ENCODE data around the gene C9orf50. TPM values are rescaled to one million over a fixed set of nuclear protein-coding genes. Genes with fewer than 3 reads are reported as not detected.
"Not testable (repeated sequence)": the region's sequence is repeated elsewhere in the genome, so short reads cannot be mapped to it uniquely, and the experiment has no call there.

The C9orf50 gene
- not detected for total RNA-seq

GRCh38 chr9:129620669-129621295 is at the start of gene C9orf50:
C9orf50 (minus strand) TSS chr9:129621101; CDS start chr9:129620574, 527 bp downstream.
- Mint-ChIP-seq H3K27me3 (ENCODE audit: low read depth) (peaks cover 27% of the 10 kb centered on the region), H3K27ac (no peak within 1 kb of the TSS), H3K9me3 (ENCODE audit: insufficient read depth) (no peaks in the 10 kb centered on the region), H3K36me3 (ENCODE audit: low read depth) (no peaks in the 10 kb centered on the region), H3K4me1 (ENCODE audit: low read depth) (peaks cover 18% of the 10 kb centered on the region), H3K4me3 (no peak within 1 kb of the TSS)
- POLR2A ChIA-PET = interaction anchor here (1.1 to 1.4 kb wide), 2 partner anchors 443 to 489 kb away, joined by 4 to 5 read pairs; partner anchors contain the start of gene IER5L
- CTCF ChIA-PET = interaction anchor here (0.9 to 9.5 kb wide), 5 partner anchors 7 to 490 kb away, joined by 3 to 176 read pairs (median 10); no protein-coding TSS in a partner anchor
- DNase-seq (no peak), ATAC-seq (no peak)

DNA sequence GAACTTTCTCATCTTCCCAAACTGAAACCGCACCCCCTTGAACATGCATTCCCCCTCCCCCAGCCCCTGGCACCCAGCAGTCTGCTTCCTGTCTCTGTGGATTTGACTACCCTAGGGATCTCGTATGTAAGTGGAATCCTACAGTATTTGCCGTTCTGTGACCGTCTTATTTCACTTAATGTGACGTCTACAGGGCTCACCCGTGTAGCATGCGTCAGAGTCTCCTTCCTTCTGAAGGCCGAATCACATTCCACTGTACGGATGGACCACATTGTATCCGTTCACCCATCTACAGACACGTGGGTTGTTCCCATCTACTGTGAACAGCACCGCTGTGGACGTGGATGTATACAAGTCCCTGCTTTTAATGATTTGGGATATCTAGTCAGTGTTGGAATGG is 49.0 kb upstream of the C9orf50 start:
- no peaks in the 10 kb centered on the region for H3K36me3 Mint-ChIP-seq (ENCODE audit: low read depth)

GRCh38 chr9:129669141-129669718 is 48.3 kb upstream of the C9orf50 start:
- Mint-ChIP-seq H3K4me1 (ENCODE audit: low read depth) (peaks cover 17% of the 10 kb centered on the region), H3K27me3 (ENCODE audit: low read depth) (peaks cover 10% of the 10 kb centered on the region), H3K36me3 (ENCODE audit: low read depth) (no peaks in the 10 kb centered on the region), H3K9me3 (ENCODE audit: insufficient read depth) (no peaks in the 10 kb centered on the region), H3K27ac (no peak overlapping the region), H3K4me3 (no peak overlapping the region)
- ATAC-seq = no peak
- POLR2A ChIA-PET = interaction anchor here (0.6 to 0.9 kb wide), 2 partner anchors 10 to 57 kb away, joined by 3 to 4 read pairs; no protein-coding TSS in a partner anchor
- CTCF ChIA-PET = no interaction called here
- no peak for DNase-seq

More for the DNA sequence above, 49.0 kb upstream of the C9orf50 start:
- no peaks in the 10 kb centered on the region for H3K9me3 Mint-ChIP-seq (ENCODE audit: insufficient read depth)
- H3K27me3 Mint-ChIP-seq (ENCODE audit: low read depth) = peaks cover 6% of the 10 kb centered on the region
- peaks cover 13% of the 10 kb centered on the region for H3K4me1 Mint-ChIP-seq (ENCODE audit: low read depth)
- ChIA-PET POLR2A (interaction anchor here (0.9 kb wide), 1 partner anchor 56 kb away, joined by 3 read pairs; no protein-coding TSS in a partner anchor), CTCF (no interaction called here)
- DNase-seq (no peak), ATAC-seq (no peak)
- no peak overlapping the region for H3K4me3 Mint-ChIP-seq
- H3K27ac Mint-ChIP-seq = no peak overlapping the region

GRCh38 chr9:129667850-129668249 is 46.9 kb upstream of the C9orf50 start:
- Mint-ChIP-seq H3K9me3 (ENCODE audit: insufficient read depth) (no peaks in the 10 kb centered on the region), H3K27ac (no peak overlapping the region), H3K4me3 (no peak overlapping the region), H3K4me1 (ENCODE audit: low read depth) (peaks cover 17% of the 10 kb centered on the region), H3K27me3 (ENCODE audit: low read depth) (peaks cover 10% of the 10 kb centered on the region), H3K36me3 (ENCODE audit: low read depth) (no peaks in the 10 kb centered on the region)
- CTCF ChIA-PET = no interaction called here
- DNase-seq = no peak
- POLR2A ChIA-PET = interaction anchor here (1.1 kb wide), 1 partner anchor 70 kb away, joined by 5 read pairs; no protein-coding TSS in a partner anchor
- no peak for ATAC-seq

DNA sequence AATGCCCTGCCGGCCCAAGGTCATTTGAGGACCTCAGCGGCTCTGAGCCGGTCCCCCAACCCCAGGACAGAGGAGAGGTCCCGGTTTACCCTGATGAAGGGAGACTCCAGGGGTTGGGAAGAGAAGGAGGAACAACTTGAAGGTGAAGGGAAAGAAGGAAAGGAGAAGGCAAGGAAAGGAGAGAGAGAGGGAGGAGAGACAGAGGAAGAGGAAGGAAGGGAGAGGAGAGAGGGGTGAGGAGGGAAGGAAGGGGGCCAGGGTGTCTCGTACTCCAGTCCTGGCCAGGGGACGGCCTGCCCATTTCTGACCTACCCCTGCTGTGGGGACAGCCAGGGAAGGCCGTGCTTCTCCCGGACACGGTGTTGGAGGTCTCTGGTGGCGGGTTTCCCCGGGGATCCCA is 46.5 kb upstream of the C9orf50 start:
- Mint-ChIP-seq H3K27me3 (ENCODE audit: low read depth) (peaks cover 13% of the 10 kb centered on the region), H3K4me1 (ENCODE audit: low read depth) (peaks cover 17% of the 10 kb centered on the region), H3K9me3 (ENCODE audit: insufficient read depth) (no peaks in the 10 kb centered on the region), H3K27ac (no peak overlapping the region), H3K36me3 (ENCODE audit: low read depth) (no peaks in the 10 kb centered on the region), H3K4me3 (no peak overlapping the region)
- DNase-seq = no peak
- ChIA-PET POLR2A (interaction anchor here (1.1 kb wide), 1 partner anchor 71 kb away, joined by 5 read pairs; no protein-coding TSS in a partner anchor), CTCF (no interaction called here)
- ATAC-seq = no peak

GRCh38 chr9:129666575-129666974 is 45.7 kb upstream of the C9orf50 start:
- ChIA-PET CTCF (no interaction called here), POLR2A (interaction anchor here (1.1 kb wide), 1 partner anchor 72 kb away, joined by 5 read pairs; no protein-coding TSS in a partner anchor)
- H3K9me3 Mint-ChIP-seq (ENCODE audit: insufficient read depth) = no peaks in the 10 kb centered on the region
- no peak for DNase-seq
- ATAC-seq = no peak
- peaks cover 13% of the 10 kb centered on the region for H3K27me3 Mint-ChIP-seq (ENCODE audit: low read depth)
- H3K4me1 Mint-ChIP-seq (ENCODE audit: low read depth) = peaks cover 15% of the 10 kb centered on the region
- H3K27ac Mint-ChIP-seq = no peak overlapping the region
- H3K4me3 Mint-ChIP-seq = no peak overlapping the region
- no peaks in the 10 kb centered on the region for H3K36me3 Mint-ChIP-seq (ENCODE audit: low read depth)

DNA sequence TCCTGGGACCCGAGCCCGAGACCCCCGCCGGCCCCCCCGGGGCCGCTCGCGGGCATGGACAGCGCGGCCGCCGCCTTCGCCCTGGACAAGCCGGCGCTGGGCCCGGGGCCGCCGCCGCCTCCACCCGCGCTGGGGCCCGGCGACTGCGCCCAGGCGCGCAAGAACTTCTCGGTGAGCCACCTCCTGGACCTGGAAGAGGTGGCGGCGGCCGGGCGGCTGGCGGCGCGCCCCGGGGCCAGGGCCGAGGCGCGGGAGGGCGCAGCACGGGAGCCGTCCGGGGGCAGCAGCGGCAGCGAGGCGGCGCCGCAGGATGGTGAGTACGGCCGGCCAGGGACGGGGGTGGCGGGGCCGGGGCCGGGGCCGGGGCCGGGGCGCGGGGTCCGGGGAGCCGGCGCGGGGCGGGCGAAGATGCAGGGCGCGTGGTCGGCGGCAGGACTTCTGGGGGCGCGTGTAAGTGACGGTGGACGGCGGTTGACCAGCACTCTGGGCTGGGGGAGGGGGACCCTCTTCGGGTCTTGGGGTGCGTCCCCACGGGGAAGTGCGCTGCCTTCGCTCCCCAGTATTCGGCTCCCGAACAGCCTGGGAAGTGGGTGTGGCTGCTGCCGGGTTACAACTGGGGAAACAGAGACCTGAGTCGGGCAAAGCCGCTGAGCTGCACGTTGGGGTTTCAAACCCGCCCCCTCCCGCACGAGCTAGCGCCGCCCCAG is 45.1 kb upstream of the C9orf50 start:
- DNase-seq (no peak), ATAC-seq (peak; percentile 45)
- Mint-ChIP-seq H3K36me3 (ENCODE audit: low read depth) (no peaks in the 10 kb centered on the region), H3K27ac (no peak overlapping the region), H3K4me1 (ENCODE audit: low read depth) (peaks cover 11% of the 10 kb centered on the region), H3K27me3 (ENCODE audit: low read depth) (peaks cover 17% of the 10 kb centered on the region), H3K9me3 (ENCODE audit: insufficient read depth) (no peaks in the 10 kb centered on the region), H3K4me3 (peak overlapping the region; percentile 12)
- ChIA-PET CTCF (no interaction called here), POLR2A (no interaction called here)

DNA sequence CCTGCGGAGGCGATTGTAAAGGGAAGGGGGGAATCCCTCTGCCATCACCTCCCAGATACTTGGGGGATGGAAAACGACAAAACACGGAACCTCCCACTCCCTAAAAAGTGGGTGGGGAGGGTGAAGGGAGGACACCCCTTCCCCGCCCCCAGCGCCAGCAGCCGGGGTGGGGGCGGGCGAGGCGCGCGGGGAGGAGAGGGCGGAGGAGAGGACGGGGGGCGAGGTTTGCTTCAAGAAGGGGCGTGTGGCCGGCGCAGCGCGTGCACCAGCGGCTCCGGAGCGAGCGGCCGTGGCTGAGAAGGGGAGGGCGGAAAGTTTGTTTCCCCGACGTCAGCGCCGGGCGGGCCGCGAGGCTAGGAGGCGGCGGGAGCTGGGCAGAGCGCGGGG is 44.5 kb upstream of the C9orf50 start, which contains the start of gene PRRX2:
TSS of gene PRRX2 (plus strand) at position 259 of the 387 bp plus-strand sequence. CDS start 221 bp downstream, outside the sequence.
- POLR2A ChIA-PET = no interaction called here
- Mint-ChIP-seq H3K4me3 (peak within 1 kb of the TSS; percentile 61), H3K27ac (no peak within 1 kb of the TSS), H3K4me1 (ENCODE audit: low read depth) (peaks cover 9% of the 10 kb centered on the region), H3K36me3 (ENCODE audit: low read depth) (no peaks in the 10 kb centered on the region), H3K9me3 (ENCODE audit: insufficient read depth) (no peaks in the 10 kb centered on the region), H3K27me3 (ENCODE audit: low read depth) (peaks cover 20% of the 10 kb centered on the region)
- ATAC-seq (peak; percentile 81), DNase-seq (peak; percentile 60)
- CTCF ChIA-PET = no interaction called here

DNA sequence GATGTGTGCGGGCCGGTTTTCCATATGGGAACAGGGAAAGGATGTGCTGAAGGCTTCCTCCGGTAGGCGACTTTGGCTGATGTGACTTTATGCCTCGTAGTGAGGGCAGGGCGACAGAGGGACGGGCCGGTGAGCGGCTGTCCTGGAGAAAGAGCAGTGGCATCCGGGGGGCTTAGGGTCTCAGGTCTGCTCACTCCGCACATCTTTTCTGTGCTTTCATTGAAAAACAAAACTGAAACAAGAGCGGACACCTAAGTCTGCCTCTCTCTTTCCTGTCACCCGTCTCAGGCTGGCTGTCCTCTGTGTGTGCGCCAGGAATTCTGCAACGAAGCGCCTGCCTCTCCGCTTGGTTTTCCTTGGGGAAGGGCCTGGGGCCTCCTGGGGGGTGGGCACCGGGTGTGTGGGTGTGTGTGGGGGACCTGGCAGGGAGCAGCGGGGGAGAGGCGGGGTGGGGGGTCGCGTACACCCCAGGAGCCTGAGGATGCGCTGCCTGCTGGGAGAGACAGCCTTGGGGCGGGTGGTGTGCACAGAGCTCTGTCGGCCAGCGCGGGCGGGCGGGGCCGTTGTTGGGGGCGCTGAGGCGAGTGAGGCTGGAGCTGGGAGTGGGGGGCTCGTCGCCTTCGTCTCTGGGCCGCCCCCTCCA is 44.0 kb upstream of the C9orf50 start:
- ATAC-seq (peak; percentile 44), DNase-seq (peak; percentile 26)
- Mint-ChIP-seq H3K4me3 (peak overlapping the region; percentile 61), H3K36me3 (ENCODE audit: low read depth) (no peaks in the 10 kb centered on the region), H3K4me1 (ENCODE audit: low read depth) (peaks cover 9% of the 10 kb centered on the region), H3K27me3 (ENCODE audit: low read depth) (peaks cover 20% of the 10 kb centered on the region), H3K9me3 (ENCODE audit: insufficient read depth) (no peaks in the 10 kb centered on the region), H3K27ac (no peak overlapping the region)
- ChIA-PET POLR2A (no interaction called here), CTCF (no interaction called here)

GRCh38 chr9:129662239-129662638 is 41.3 kb upstream of the C9orf50 start:
- H3K36me3 Mint-ChIP-seq (ENCODE audit: low read depth); H3K4me3 Mint-ChIP-seq; H3K9me3 Mint-ChIP-seq (ENCODE audit: insufficient read depth); ATAC-seq; DNase-seq; H3K4me1 Mint-ChIP-seq (ENCODE audit: low read depth); H3K27ac Mint-ChIP-seq; POLR2A ChIA-PET: not testable (repeated sequence)
- CTCF ChIA-PET = interaction anchor here (0.7 to 1.5 kb wide), 4 partner anchors 21 to 128 kb away, joined by 3 to 4 read pairs (median 3); no protein-coding TSS in a partner anchor
- peaks cover 18% of the 10 kb centered on the region for H3K27me3 Mint-ChIP-seq (ENCODE audit: low read depth)

GRCh38 chr9:129661029-129661428 is 40.1 kb upstream of the C9orf50 start:
- no peaks in the 10 kb centered on the region for H3K36me3 Mint-ChIP-seq (ENCODE audit: low read depth)
- CTCF ChIA-PET = interaction anchor here (1.5 kb wide), 1 partner anchor 130 kb away, joined by 7 read pairs; no protein-coding TSS in a partner anchor
- H3K4me3 Mint-ChIP-seq = no peak overlapping the region

More at GRCh38 chr9:129661029-129661428, 40.1 kb upstream of the C9orf50 start:
- POLR2A ChIA-PET = no interaction called here
- Mint-ChIP-seq H3K4me1 (ENCODE audit: low read depth) (peaks cover 9% of the 10 kb centered on the region), H3K27ac (no peak overlapping the region), H3K9me3 (ENCODE audit: insufficient read depth) (no peaks in the 10 kb centered on the region), H3K27me3 (ENCODE audit: low read depth) (peaks cover 18% of the 10 kb centered on the region)
- no peak for ATAC-seq
- DNase-seq = no peak

All from activated CD8-positive, alpha-beta T cell treated with anti-CD3 and anti-CD28 coated beads, Interleukin-2, amount 10 ng/mL, durations not matched to agents 7 days and 5 days (primary cell).